ENCODE measurements around the gene AOPEP.

Gene AOPEP

DNA sequence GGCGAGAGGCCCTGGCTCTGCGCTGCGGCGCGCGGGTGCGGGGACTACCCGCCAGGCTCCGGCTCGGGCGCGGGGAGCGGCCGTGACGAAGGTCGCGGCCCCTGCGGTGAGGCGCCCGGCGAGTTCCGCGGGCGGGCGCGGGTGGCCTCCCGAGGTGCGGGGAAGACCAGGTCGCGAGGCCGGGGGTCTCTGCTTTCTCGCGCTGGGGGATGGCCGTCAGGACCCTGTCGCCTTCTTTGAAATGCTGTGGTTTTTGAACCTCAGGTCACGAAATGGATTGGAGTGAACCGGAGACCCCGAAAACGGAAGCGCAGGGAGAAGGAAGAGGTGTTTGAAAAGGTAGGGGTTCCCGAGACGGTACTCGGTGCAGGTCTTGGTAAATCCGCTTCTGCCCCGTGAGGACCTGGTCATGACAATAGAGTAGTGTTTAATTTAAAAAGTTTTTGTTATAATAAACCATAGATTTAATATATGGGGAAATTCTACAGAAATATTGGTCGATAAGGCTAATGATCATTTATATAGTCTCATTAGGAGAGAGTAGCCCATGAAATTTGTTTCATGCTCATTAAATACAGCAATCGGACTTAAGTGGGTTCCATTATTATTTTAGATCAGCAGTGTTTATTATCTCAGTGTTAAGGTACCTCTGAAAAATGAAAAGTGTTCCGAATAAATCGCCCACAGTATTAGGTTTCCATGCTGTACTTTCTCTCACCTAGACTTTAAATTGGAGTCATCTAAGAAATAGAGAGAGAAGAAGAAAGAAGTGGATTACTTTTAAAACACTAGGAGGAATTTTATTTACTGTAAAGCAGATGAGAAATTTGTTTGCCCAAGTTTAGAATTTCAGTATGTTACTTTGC lies 279.0 kb downstream of the AOPEP start:
- DNase-seq (ENCODE audit: insufficient read length, low spot score): no peak
- TF ChIP-seq, protein P1, sequence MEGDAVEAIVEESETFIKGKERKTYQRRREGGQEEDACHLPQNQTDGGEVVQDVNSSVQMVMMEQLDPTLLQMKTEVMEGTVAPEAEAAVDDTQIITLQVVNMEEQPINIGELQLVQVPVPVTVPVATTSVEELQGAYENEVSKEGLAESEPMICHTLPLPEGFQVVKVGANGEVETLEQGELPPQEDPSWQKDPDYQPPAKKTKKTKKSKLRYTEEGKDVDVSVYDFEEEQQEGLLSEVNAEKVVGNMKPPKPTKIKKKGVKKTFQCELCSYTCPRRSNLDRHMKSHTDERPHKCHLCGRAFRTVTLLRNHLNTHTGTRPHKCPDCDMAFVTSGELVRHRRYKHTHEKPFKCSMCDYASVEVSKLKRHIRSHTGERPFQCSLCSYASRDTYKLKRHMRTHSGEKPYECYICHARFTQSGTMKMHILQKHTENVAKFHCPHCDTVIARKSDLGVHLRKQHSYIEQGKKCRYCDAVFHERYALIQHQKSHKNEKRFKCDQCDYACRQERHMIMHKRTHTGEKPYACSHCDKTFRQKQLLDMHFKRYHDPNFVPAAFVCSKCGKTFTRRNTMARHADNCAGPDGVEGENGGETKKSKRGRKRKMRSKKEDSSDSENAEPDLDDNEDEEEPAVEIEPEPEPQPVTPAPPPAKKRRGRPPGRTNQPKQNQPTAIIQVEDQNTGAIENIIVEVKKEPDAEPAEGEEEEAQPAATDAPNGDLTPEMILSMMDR (IDR thresholded peaks at IDR 0.05; ENCODE audit: insufficient read depth, missing control alignments): no peak
- FAIRE-seq: no peak

DNA sequence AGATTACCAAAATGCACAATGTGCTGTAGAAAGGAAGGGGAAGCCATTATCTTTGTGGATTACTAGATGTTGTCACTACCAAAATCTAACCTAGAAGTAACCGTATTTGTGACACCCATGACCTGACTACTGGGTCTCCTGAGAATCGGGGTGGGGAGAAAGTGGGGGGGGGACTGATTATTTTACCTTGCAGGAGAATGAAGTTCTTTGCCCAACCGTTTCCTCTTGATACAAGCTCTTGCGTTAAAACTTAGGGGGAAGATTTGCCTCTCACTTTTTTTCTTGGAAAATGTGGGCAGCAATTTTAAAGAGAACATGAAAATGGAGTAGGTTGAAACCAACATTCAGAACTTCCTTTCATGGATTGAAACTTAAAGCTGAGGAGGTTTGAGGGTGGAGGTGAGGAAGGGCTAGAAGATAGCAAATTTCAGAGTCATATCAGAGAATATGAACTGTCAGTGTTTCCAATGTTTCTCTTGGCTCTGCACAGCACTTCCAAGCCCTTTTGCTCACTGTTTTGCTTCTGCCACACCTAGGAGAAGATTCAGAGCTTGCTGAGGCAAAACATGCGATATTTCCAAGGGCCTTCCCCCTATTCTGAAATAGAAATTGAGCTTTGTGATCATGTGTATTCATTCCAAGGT lies 280.8 kb downstream of the AOPEP start:
- TF ChIP-seq, protein P1 (IDR thresholded peaks at IDR 0.05; ENCODE audit: insufficient read depth, missing control alignments): no peak
- no peak for DNase-seq (ENCODE audit: insufficient read length, low spot score)
- no peak for FAIRE-seq

DNA sequence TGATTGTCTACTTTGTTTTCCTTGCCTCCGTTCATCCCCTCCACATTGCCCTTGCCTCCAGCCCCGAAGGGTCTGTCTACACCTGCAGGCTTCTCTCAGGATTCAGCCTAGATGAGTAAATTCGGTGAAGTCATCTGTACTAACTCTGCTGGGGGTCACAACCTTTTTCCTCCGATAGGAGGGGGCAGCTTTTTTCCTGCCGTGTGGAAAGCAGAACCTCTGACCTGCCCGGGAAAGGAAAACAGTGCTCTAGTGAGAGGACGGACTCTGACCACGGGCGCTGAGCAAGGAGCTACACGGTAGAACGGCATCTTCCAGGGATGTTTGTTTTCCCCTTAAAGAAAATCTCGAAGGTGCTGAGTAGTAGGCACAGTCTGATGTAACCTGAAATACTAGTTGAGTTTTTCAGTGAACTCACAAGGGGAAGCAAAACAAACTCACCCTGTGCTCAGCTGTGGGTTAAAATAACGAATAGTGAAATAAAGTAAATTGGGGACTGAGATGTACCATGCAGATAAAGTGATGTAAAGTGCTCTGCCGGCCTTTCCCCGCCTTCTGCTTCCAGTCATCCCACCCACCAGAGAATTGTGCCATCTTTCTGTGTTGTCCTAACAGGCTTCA lies 281.8 kb downstream of the AOPEP start:
- TF ChIP-seq, protein P1 (IDR thresholded peaks at IDR 0.05; ENCODE audit: insufficient read depth, missing control alignments): no peak
- no peak for FAIRE-seq
- no peak for DNase-seq (ENCODE audit: insufficient read length, low spot score)

DNA sequence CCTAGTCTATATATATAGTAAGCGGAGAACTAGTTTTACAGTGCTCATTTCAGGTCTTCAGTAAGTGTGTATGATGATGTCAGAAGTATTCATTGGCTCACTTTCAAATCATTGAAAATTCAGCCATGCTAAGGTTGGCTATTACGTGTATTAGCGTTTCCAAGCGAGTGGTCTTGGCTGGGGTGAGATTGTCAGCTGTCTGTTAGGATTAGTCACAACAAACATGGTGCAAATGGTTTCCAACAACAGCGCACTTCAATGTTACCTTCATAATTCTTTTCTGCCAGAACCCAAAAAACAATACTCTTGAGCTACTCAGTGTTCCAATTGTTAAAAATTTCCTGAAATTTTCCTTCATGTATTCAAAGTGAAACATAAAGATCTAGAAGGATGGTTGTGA lies 283.0 kb downstream of the AOPEP start:
- no peak for DNase-seq (ENCODE audit: insufficient read length, low spot score)
- TF ChIP-seq, protein P1 (IDR thresholded peaks at IDR 0.05; ENCODE audit: insufficient read depth, missing control alignments): no peak
- no peak for FAIRE-seq

DNA sequence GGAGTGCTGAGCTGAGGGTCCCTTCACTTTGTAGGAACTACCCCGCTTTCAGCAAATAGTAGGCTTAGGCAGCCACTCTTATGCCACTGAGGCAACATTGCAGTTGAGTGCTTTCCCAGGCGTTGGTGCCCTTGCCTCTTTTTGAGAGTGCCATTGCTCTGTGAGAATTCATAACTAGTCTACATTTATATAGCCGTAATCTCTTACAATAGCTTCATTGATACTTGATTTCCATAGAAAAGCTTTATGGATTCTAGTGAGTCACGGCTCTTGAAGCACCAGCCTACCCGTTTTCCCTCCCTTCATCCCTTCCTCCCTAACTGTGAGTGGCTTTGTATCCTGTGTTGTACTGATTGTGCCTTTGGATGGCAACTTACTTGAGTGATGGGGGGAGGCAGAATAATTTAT lies 283.9 kb downstream of the AOPEP start:
- no peak for DNase-seq (ENCODE audit: insufficient read length, low spot score)
- FAIRE-seq: no peak
- TF ChIP-seq, protein P1 (IDR thresholded peaks at IDR 0.05; ENCODE audit: insufficient read depth, missing control alignments): no peak

DNA sequence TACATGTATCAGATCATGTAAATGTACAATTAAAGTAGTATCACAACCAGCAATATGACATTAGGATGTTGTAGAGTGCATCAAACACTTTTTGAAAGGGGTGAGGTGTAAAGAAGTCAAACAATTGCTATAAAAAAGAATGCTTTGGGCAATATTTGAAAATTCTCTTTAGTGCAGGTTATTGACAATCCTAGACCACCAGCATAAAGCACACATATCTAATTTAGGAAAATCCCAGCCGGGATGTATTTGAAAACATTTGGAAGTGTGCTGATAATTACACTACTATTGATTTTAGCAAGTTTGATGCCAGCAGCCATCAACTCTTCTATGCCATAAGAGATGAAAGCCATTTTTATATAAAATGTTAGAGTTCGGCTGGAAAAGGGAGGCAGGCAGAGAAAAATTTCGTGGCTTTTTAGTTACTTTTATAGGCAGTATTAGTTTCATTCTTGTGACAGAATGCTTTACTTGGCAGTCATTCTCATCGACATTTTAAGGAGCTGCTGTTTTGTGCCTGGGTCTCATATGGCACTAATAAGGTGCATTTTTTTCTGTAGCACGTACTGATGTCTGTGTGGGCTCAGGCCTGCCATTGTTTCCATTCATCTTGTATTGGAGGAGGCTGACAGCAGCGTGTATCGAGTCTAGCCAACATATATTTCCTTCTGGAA lies 285.7 kb downstream of the AOPEP start:
- FAIRE-seq: no peak
- TF ChIP-seq, protein P1 (IDR thresholded peaks at IDR 0.05; ENCODE audit: insufficient read depth, missing control alignments): no peak

More for the DNA sequence above, 285.7 kb downstream of the AOPEP start:
- no peak for DNase-seq (ENCODE audit: insufficient read length, low spot score)

All from D721Med (cell line).